H1 (cell line): ENCODE data around the gene SH3BP5. TPM values are rescaled to one million over a fixed set of nuclear protein-coding genes. Genes with fewer than 3 reads are reported as not detected.

Experiments
- GTF2F1 ChIP-seq: IDR thresholded peaks from 2 replicates; pipeline ENCODE4 v1.6.1; 2012; ENCODE audit warnings: low read depth, low read length, improper control_type of control experiment, borderline replicate concordance
- SIX5 ChIP-seq: IDR thresholded peaks from 2 replicates; pipeline ENCODE4 v1.6.1; 2011; ENCODE audit warnings: mild to moderate bottlenecking, low read depth, low read length
- YY1 ChIP-seq: IDR thresholded peaks from 2 replicates; pipeline ENCODE4 v1.6.1; 2011; ENCODE audit warnings: low read depth, mild to moderate bottlenecking, low read length
- polyA plus RNA-seq, 7 experiments: library from polyadenylated mRNA; depleted of rRNA in 3 of 7; stranded (reverse) in 5 of 7; unstranded in 2 of 7; fragments of >200 nt in 5 of 7; fragments of 200-250 nt in 2 of 7; gene quantifications; 1 replicate in 5 of 7; 2 replicates in 1 of 7; 4 replicates in 1 of 7; pipeline versions ENCODE4 v1.2.1 to v1.2.3, GENCODE V29; 2011 to 2013; ENCODE audit warnings: missing spikeins in 2 of 7, mixed read lengths in 2 of 7
- total RNA-seq: library from RNA; stranded (reverse); fragmentation: NEBNext Ultra II Directional; extraction: Animal tissue kit (Norgen Biotek cat#: 25700); gene quantifications from 2 replicates; pipeline ENCODE4 v1.2.1, GENCODE V29; 2021

The SH3BP5 gene
- total and polyA plus RNA-seq, 2 of the 8 experiments (the other 6 are each of a cell fraction or from before 2014, with no cell fraction given): 7.1 to 9.7 TPM

GRCh38 chr3:15319136-15319535, 13.2 kb downstream of the SH3BP5 start (continued):
- no peak for TF ChIP-seq GTF2F1
- no peak for TF ChIP-seq YY1
- no peak for TF ChIP-seq SIX5
